ENCODE measurements around the gene NUDT14.

DNA sequence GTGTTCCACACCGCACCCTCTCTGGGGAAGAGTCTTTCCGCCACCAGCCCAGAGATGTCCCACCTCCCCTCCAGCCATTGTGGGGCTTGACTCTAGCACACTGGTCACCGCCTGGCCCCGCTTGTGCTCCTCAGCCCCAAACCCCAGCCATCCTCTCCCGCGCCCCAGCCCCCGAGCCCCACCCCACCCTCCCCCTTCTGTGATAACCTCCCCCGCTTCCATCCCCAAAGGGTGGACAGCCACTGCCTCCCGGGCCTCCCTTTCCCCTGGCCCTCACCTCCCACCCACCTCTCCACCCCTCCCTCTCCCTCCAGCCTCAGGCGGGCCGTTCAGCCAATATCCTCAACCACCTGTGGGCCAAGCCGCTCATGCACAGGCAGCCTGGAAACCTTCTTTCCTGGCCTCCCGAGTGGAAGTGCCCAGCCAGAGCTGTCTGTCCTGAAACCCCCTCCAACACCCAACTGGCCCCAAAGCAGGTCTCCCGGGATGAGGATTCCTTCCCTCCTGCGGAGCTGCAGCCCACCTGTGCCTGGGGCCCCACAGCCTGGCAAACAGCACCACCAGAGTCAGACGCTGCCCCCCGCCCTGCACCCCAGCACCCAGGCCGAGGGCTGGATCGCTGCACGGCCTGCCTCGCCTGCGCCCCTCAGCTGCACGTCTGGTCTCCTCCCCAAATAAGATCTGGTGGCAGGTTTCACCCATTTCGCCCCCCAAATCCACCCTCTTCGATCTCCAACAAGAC, 27.1 kb upstream of the NUDT14 start:
- TF ChIP-seq, protein P1, sequence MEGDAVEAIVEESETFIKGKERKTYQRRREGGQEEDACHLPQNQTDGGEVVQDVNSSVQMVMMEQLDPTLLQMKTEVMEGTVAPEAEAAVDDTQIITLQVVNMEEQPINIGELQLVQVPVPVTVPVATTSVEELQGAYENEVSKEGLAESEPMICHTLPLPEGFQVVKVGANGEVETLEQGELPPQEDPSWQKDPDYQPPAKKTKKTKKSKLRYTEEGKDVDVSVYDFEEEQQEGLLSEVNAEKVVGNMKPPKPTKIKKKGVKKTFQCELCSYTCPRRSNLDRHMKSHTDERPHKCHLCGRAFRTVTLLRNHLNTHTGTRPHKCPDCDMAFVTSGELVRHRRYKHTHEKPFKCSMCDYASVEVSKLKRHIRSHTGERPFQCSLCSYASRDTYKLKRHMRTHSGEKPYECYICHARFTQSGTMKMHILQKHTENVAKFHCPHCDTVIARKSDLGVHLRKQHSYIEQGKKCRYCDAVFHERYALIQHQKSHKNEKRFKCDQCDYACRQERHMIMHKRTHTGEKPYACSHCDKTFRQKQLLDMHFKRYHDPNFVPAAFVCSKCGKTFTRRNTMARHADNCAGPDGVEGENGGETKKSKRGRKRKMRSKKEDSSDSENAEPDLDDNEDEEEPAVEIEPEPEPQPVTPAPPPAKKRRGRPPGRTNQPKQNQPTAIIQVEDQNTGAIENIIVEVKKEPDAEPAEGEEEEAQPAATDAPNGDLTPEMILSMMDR (IDR thresholded peaks at IDR 0.05), result no peak
- TF ChIP-seq, protein P2, sequence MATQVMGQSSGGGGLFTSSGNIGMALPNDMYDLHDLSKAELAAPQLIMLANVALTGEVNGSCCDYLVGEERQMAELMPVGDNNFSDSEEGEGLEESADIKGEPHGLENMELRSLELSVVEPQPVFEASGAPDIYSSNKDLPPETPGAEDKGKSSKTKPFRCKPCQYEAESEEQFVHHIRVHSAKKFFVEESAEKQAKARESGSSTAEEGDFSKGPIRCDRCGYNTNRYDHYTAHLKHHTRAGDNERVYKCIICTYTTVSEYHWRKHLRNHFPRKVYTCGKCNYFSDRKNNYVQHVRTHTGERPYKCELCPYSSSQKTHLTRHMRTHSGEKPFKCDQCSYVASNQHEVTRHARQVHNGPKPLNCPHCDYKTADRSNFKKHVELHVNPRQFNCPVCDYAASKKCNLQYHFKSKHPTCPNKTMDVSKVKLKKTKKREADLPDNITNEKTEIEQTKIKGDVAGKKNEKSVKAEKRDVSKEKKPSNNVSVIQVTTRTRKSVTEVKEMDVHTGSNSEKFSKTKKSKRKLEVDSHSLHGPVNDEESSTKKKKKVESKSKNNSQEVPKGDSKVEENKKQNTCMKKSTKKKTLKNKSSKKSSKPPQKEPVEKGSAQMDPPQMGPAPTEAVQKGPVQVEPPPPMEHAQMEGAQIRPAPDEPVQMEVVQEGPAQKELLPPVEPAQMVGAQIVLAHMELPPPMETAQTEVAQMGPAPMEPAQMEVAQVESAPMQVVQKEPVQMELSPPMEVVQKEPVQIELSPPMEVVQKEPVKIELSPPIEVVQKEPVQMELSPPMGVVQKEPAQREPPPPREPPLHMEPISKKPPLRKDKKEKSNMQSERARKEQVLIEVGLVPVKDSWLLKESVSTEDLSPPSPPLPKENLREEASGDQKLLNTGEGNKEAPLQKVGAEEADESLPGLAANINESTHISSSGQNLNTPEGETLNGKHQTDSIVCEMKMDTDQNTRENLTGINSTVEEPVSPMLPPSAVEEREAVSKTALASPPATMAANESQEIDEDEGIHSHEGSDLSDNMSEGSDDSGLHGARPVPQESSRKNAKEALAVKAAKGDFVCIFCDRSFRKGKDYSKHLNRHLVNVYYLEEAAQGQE (IDR thresholded peaks at IDR 0.05; ENCODE audit: insufficient read depth in 1 of 2, low read depth in 2 of 2, low read length in 1 of 2), result no peak
